HG03354 (cell line): ENCODE measurements around the gene NAB2.
"Not testable (repeated sequence)": the region's sequence is repeated elsewhere in the genome, so short reads cannot be mapped to it uniquely, and the experiment has no call there.

ENCODE experiments used
- ATAC-seq: cut with Tn5 transposase; IDR thresholded peaks from one replicate; pipeline ENCODE4 v1.9.1; 2021; ENCODE audit warnings: mild to moderate bottlenecking; ENCODE audit not compliant: unreplicated experiment, poor library complexity, severe bottlenecking

The NAB2 gene

GRCh38 chr12:57109207-57110103, 20.5 kb downstream of the NAB2 start:
- no peak for ATAC-seq

- peak; percentile 52 for ATAC-seq
These were observed 21.5 kb downstream of the NAB2 start for GRCh38 chr12:57110104-57111030.

DNA sequence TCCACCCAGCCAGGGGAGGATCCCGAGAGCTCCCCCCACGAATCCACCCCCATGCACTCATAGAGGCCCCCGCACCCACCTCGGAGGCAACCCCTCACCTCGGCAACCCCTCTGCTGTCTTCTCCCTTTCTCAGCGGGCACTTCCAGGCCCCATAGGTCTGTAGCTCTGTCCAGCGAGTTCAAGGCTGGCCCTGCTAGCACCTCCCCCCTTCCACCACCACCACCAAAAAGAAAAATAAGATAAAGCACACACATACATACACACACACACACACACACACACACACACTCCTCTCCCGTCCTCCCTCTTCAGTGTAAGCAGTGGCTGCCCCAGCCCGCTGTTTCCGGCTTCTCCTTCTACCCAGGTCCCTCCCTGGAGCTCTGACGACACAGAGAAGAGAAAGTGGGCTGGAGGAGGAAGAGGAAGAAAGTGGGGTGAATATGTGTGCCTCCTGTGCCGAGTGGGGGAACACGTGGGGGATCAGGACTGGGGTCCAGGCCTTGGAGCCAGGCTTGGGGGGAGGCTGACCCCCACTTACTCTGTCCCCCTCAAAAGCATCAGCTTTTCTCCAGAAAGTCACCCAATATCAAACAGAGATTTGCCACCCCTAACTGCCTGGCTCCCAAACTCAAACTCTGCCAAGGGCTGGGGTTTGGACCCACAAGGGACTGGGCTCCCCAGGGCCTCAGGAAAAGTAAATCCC, 22.3 kb downstream of the NAB2 start, which contains the start of gene STAT6:
Gene STAT6 (minus strand): TSS at position 332 of the 704 bp plus-strand sequence. CDS start 3,084 bp downstream, outside the sequence.
- peak; percentile 65 for ATAC-seq

- peak; percentile 68 for ATAC-seq
These were observed 23.8 kb downstream of the NAB2 start for GRCh38 chr12:57112492-57113294.

DNA sequence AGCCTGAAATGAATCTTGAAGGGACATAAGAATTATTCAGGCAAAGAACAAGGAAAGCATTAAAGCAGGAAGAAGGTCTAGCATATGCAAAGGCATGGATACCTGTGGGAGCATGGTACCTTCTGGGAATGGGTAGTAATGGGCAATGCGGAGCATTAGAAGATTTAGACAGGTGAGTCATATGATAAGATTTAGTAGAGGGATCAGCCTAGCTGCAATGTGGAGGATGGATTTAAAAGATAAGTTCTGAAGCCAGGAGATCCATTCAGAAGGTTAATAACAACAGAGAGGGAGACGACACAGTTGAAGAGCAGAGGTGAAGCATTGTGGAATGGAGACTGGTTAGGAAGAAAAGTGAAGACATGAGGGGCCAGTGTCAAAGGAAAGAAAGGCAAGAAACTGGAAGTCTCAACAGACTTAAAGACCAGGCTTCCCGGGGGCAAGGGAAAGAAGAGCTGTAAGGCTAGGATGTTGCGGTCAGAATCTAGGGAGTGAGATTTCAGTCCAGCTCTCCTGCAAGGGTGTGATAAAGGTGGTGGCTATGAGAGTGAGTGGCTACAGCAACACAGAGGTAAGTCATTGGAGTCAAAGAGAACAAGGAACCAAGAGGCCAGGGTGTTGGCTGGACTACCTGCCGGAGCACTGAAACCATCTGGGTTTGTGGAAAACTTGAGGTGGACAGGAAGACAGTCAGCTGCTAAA, 27.8 kb downstream of the NAB2 start:
- no peak for ATAC-seq

DNA sequence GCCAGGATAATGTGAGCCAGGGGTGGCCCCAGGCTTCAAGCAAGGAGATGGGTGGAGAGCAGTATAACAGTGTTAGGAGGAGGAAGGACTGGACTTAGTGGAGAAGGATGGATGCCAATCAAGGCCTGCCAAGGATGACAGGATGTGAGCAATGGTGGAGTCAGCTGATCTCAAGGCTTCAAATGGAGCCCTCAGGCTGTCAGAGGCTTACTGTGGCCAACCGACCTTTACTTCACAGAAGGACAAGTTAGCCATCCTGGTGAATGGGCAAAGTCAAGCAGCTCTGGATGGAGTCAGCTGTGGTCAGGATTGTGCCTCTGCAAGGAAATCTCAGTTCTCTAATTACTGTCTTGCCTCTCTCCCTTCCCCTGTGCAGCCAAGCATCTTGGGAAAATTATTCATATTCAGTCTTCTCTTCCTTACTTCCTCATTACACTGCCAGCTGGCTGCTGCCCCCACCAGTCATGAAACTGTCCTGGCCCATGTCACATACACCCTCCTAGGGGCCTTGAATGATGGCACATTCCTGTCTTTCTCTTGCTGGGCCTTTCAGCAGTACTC, 29.9 kb downstream of the NAB2 start:
- no peak for ATAC-seq

DNA sequence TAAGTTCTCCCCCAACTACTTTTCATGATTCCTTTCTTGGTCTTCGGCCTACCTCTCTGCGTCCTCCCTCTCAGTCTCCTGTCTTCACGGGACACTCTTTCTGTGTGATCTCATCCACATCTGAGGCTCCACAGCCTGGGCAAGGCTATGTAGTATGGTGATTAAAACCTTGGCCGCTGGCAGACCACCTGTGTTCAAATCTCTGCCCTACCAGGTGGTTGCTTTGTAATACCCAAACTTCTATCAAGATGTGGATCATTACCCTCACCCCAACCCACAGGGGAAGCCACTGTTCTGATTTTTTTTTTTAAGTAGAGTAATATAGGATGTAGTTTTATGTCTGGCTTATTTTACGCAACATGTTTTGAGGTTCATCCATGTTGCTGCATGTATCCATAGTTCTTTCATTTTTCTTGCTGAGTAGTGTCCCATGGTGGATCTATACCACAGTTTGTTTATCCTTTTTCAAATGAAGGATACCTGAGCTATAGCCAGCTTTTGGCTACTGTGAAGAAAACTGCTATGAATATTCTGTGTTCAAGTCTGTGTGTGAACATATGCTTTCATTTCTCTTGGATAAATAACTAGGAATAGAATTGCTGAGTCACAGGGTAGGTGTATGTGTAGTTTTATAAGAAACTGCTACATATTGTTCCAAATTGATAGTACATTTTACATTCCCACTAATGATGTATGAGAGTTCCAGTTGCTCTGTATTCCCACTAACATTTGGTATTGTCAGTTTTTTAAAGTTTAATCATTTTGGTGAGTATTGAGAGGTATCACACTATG, 30.6 kb downstream of the NAB2 start:
- no peak for ATAC-seq

DNA sequence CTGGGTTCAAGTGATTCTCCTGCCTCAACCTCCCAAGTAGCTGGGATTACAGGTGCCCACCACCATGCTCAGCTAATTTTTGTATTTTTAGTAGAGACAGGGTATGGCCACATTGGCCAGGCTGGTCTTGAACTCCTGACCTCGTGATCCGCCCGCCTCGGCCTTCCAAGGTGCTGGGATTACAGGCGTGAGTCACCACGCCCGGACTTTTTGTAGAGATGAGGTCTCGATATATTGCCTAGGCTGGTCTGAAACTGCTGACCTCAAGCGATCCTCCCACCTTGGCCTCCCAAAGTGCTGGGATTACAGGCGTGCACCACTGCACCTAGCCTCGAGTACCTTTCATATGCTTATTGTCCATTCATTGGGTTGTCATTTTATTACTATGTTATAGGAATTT, 31.8 kb downstream of the NAB2 start:
- not testable (repeated sequence) for ATAC-seq

DNA sequence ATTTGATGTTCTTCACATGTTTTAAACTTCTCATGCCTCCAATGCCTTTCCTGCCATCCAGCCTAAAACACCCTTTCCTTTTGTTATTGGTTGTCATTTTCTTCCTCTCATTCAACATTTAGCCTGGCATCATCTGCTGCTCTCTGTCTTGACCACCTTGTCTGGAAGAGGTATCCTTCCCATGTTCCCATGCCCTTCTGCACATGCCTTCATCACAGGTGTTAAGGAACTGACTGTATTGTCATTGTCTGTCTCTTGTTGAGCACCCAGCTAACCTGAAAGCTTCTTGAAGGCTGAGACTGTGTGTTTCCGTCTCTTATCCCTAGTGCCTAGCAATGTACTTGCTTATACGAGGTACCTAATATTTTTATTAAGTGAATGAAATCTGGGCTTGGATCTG, 34.9 kb downstream of the NAB2 start:
- no peak for ATAC-seq

DNA sequence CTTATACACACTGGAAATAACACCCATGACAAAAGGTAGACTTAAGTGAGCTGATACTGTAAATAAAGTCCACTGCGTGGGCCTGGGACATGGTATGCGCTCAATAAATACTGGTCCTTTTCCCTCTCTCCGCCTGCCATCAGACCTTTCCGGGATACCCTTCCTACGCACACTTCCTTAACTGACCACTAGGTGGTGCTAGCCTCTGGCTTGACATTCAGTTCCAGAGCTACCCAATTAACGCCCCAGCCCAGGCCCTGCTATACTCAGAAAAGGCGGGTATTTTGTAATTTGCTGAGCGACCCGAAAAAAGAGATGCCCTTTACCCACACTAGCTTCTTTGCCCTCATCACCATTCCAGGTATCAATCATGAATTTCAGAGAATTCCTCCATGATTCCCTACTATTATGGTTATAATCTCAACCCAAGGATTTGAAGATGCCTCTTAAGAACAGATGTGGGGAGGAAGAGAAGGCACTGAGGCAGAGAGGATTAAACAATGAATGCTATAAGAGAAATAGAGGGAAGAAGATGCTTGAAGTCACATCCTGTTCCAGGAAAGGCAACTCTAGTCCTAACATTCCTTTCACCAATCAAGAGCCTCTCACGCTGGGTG, 35.5 kb downstream of the NAB2 start:
- no peak for ATAC-seq

- no peak for ATAC-seq
These were observed 37.1 kb downstream of the NAB2 start for GRCh38 chr12:57126061-57126460.

GRCh38 chr12:57126561-57126960, 37.6 kb downstream of the NAB2 start:
- ATAC-seq, result no peak

GRCh38 chr12:57127101-57127725, 38.3 kb downstream of the NAB2 start:
- no peak for ATAC-seq

DNA sequence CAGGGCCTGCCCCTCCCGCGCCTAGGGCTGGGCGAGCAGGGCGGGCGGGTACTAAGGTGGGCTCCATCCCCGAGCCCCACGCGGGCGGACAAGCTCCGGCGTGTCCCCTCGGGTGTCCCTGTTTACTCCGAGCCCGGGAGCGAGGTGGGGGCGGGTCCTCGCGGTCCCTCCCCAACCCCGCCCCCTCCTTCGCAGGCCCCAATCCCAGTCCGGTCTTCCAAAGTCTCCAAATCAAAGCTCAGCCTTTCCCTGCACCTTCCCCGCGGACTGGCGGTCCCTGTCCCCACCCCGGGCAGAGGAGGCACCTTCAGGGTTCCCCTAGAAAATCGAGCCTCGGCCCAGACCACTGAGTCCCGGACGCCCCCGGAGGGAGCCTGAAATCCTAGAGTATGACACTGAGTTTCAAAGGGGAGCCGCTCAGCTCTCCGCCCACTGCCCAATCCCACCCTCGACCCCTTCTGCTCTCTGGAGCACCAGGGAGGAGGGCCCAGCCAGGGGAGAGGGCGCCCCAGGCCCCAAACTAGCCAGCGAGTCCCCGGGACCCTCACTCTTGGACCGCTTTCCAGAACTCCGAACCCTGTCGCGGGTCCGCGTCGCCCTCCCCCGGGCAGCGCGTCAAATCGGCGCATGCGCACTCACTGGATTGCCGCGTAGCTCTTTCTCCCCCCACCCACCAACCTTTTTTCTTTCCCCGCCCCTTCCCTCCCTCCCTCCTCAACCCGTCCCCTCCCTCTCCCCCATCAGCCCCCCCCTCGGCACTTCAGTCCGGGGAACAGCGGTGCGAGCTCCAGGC, 39.0 kb downstream of the NAB2 start, which contains the start of gene LRP1:
Gene LRP1 (plus strand): TSS at position 758 of the 793 bp plus-strand sequence. CDS start 482 bp downstream, outside the sequence.
- ATAC-seq, result no peak

- no peak for ATAC-seq
These were observed 39.8 kb downstream of the NAB2 start for GRCh38 chr12:57128519-57129247.
